ENCODE results near the gene CLEC7A.

The CLEC7A gene

GRCh38 chr12:10167599-10167998 is 37.6 kb upstream of the CLEC7A start:
- Histone ChIP-seq H2AFZ (ENCODE audit: low read depth, low read length) (no peak overlapping the region), H3K4me1 (ENCODE audit: control insufficient read depth, insufficient read depth, low read depth, low read length) (peaks cover 5% of the 10 kb centered on the region), H2BK120ac (ENCODE audit: low read depth, low read length) (no peak overlapping the region), H3K79me1 (replicated peaks; ENCODE audit: low read length, poor library complexity, severe bottlenecking) (no peaks in the 10 kb centered on the region), H3K9ac (ENCODE audit: low read length) (no peak overlapping the region), H3K14ac (ENCODE audit: low read length in 2 of 2) (no peak overlapping the region), H4K91ac (ENCODE audit: low read length) (no peak overlapping the region), H3K18ac (ENCODE audit: low read depth in 1 of 2, low read length in 2 of 2) (no peak overlapping the region), H3K27ac (ENCODE audit: low read length, poor library complexity, severe bottlenecking) (no peak overlapping the region), H3K4me2 (ENCODE audit: low read length, poor library complexity, severe bottlenecking) (no peak overlapping the region), H2BK15ac (ENCODE audit: low read depth, poor library complexity, severe bottlenecking) (no peak overlapping the region), H3K27me3 (ENCODE audit: control insufficient read depth in 1 of 2, insufficient read depth in 1 of 2, low read length in 2 of 2) (no peaks in the 10 kb centered on the region), H3K4ac (ENCODE audit: low read depth in 1 of 2, low read length in 2 of 2) (peak overlapping the region in 1 of 2 experiments; percentile 26), H2BK12ac (ENCODE audit: low read length in 2 of 2) (no peak overlapping the region), H2BK5ac (ENCODE audit: low read depth, low read length, poor library complexity, severe bottlenecking) (no peak overlapping the region), H3K23ac (ENCODE audit: low read length in 2 of 2) (no peak overlapping the region), H3K36me3 (ENCODE audit: control insufficient read depth in 1 of 2, insufficient read depth in 2 of 2, low read depth in 1 of 2, low read length in 2 of 2) (no peaks in the 10 kb centered on the region), H4K8ac (ENCODE audit: low read length) (no peak overlapping the region), H3K4me3 (ENCODE audit: insufficient read depth in 1 of 2, low read depth in 1 of 2, low read length in 2 of 2) (no peak overlapping the region), H2AK5ac (ENCODE audit: low read length, severe bottlenecking) (no peak overlapping the region), H3K9me3 (ENCODE audit: control insufficient read depth, low read length) (no peaks in the 10 kb centered on the region)
- whole genome bisulfite sequencing, result 28% methylated on average over 3 of the region's 5 CpGs
- DNase-seq, result peak; percentile 58

GRCh38 chr12:10165421-10165820 is 35.4 kb upstream of the CLEC7A start:
- Histone ChIP-seq H3K4ac (ENCODE audit: low read depth in 1 of 2, low read length in 2 of 2) (no peak overlapping the region), H3K9me3 (ENCODE audit: control insufficient read depth, low read length) (no peaks in the 10 kb centered on the region), H3K9ac (ENCODE audit: low read length) (no peak overlapping the region), H3K27ac (ENCODE audit: low read length, poor library complexity, severe bottlenecking) (no peak overlapping the region), H3K4me1 (ENCODE audit: control insufficient read depth, insufficient read depth, low read depth, low read length) (peaks cover 3% of the 10 kb centered on the region), H2BK120ac (ENCODE audit: low read depth, low read length) (no peak overlapping the region), H2AFZ (ENCODE audit: low read depth, low read length) (no peak overlapping the region), H2BK12ac (ENCODE audit: low read length in 2 of 2) (no peak overlapping the region), H4K91ac (ENCODE audit: low read length) (no peak overlapping the region), H3K79me1 (replicated peaks; ENCODE audit: low read length, poor library complexity, severe bottlenecking) (no peaks in the 10 kb centered on the region), H3K27me3 (ENCODE audit: control insufficient read depth in 1 of 2, insufficient read depth in 1 of 2, low read length in 2 of 2) (no peaks in the 10 kb centered on the region), H3K14ac (ENCODE audit: low read length in 2 of 2) (no peak overlapping the region), H2AK5ac (ENCODE audit: low read length, severe bottlenecking) (no peak overlapping the region), H3K4me3 (ENCODE audit: insufficient read depth in 1 of 2, low read depth in 1 of 2, low read length in 2 of 2) (no peak overlapping the region), H2BK15ac (ENCODE audit: low read depth, poor library complexity, severe bottlenecking) (no peak overlapping the region), H3K23ac (ENCODE audit: low read length in 2 of 2) (no peak overlapping the region), H3K18ac (ENCODE audit: low read depth in 1 of 2, low read length in 2 of 2) (no peak overlapping the region), H3K36me3 (ENCODE audit: control insufficient read depth in 1 of 2, insufficient read depth in 2 of 2, low read depth in 1 of 2, low read length in 2 of 2) (no peaks in the 10 kb centered on the region), H4K8ac (ENCODE audit: low read length) (no peak overlapping the region), H3K4me2 (ENCODE audit: low read length, poor library complexity, severe bottlenecking) (no peak overlapping the region), H2BK5ac (ENCODE audit: low read depth, low read length, poor library complexity, severe bottlenecking) (no peak overlapping the region)
- no peak for DNase-seq
- WGBS, result no CpG with 5 or more reads among the region's 1 CpG

GRCh38 chr12:10163084-10163483 is 33.1 kb upstream of the CLEC7A start:
- no peak for DNase-seq
- Histone ChIP-seq H2BK5ac (ENCODE audit: low read depth, low read length, poor library complexity, severe bottlenecking) (no peak overlapping the region), H3K27ac (ENCODE audit: low read length, poor library complexity, severe bottlenecking) (no peak overlapping the region), H3K9ac (ENCODE audit: low read length) (no peak overlapping the region), H3K23ac (ENCODE audit: low read length in 2 of 2) (no peak overlapping the region), H3K14ac (ENCODE audit: low read length in 2 of 2) (no peak overlapping the region), H2AK5ac (ENCODE audit: low read length, severe bottlenecking) (no peak overlapping the region), H2BK12ac (ENCODE audit: low read length in 2 of 2) (no peak overlapping the region), H3K4me2 (ENCODE audit: low read length, poor library complexity, severe bottlenecking) (no peak overlapping the region), H2AFZ (ENCODE audit: low read depth, low read length) (no peak overlapping the region), H3K27me3 (ENCODE audit: control insufficient read depth in 1 of 2, insufficient read depth in 1 of 2, low read length in 2 of 2) (peaks cover 0 to 4% of the 10 kb centered on the region in 2 experiments), H3K4me3 (ENCODE audit: insufficient read depth in 1 of 2, low read depth in 1 of 2, low read length in 2 of 2) (no peak overlapping the region), H3K4ac (ENCODE audit: low read depth in 1 of 2, low read length in 2 of 2) (no peak overlapping the region), H3K4me1 (ENCODE audit: control insufficient read depth, insufficient read depth, low read depth, low read length) (no peaks in the 10 kb centered on the region), H3K9me3 (ENCODE audit: control insufficient read depth, low read length) (no peaks in the 10 kb centered on the region), H3K36me3 (ENCODE audit: control insufficient read depth in 1 of 2, insufficient read depth in 2 of 2, low read depth in 1 of 2, low read length in 2 of 2) (no peaks in the 10 kb centered on the region), H3K18ac (ENCODE audit: low read depth in 1 of 2, low read length in 2 of 2) (no peak overlapping the region), H2BK15ac (ENCODE audit: low read depth, poor library complexity, severe bottlenecking) (no peak overlapping the region), H3K79me1 (replicated peaks; ENCODE audit: low read length, poor library complexity, severe bottlenecking) (no peaks in the 10 kb centered on the region), H4K91ac (ENCODE audit: low read length) (no peak overlapping the region), H2BK120ac (ENCODE audit: low read depth, low read length) (no peak overlapping the region), H4K8ac (ENCODE audit: low read length) (no peak overlapping the region)
- 91% methylated on average over 3 of the region's 3 CpGs for WGBS

DNA sequence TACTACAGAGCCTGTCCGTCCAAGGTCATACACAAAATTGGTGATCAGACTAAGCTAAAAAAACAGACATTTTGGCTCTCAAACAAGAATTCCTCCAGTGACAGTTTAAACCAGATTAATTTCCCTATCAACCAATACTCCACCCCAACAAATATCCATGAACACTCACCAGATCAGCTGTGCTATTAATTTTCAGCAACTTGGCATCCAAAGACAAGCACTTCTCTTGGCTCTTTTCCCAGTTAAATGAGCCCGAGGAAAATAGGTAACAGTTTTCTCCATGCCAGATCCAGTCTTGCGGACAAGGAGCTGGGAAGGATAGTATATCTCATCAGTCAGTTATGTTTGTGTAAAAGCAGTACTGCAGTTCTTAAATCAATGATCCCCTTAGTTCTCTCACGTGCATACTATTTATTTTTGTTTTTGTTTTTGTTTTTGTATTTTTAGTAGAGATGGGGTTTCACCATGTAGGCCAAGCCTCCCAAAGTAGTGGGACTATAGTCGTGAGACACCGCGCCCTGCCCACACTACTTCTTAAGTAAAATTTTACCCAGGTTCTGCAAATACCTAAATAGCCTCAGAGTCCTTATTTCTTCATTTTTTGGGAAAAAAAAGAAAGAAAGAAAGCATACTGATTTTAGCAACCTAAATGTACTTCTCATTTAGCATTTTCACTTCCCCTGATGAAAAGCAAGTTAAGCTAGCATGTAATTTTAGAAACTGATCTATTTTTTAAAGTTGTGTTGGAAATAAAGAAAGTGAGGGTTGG is 30.8 kb upstream of the CLEC7A start:
- H2AFZ ChIP-seq (ENCODE audit: low read depth, low read length), result no peak overlapping the region
- no peak overlapping the region for H2AK5ac ChIP-seq (ENCODE audit: low read length, severe bottlenecking)
- H3K27me3 ChIP-seq (ENCODE audit: control insufficient read depth in 1 of 2, insufficient read depth in 1 of 2, low read length in 2 of 2), result peaks cover 0 to 4% of the 10 kb centered on the region in 2 experiments
- H2BK15ac ChIP-seq (ENCODE audit: low read depth, poor library complexity, severe bottlenecking), result no peak overlapping the region
- H3K4me1 ChIP-seq (ENCODE audit: control insufficient read depth, insufficient read depth, low read depth, low read length), result no peaks in the 10 kb centered on the region
- DNase-seq, result no peak
- no peak overlapping the region for H3K4me2 ChIP-seq (ENCODE audit: low read length, poor library complexity, severe bottlenecking)
- H3K79me1 ChIP-seq (replicated peaks; ENCODE audit: low read length, poor library complexity, severe bottlenecking), result no peaks in the 10 kb centered on the region
- no peak overlapping the region for H3K23ac ChIP-seq (ENCODE audit: low read length in 2 of 2)
- no peaks in the 10 kb centered on the region for H3K9me3 ChIP-seq (ENCODE audit: control insufficient read depth, low read length)
- WGBS, result 86% methylated on average over 2 of the region's 7 CpGs
- H2BK12ac ChIP-seq (ENCODE audit: low read length in 2 of 2), result no peak overlapping the region
- no peak overlapping the region for H4K91ac ChIP-seq (ENCODE audit: low read length)
- no peak overlapping the region for H2BK5ac ChIP-seq (ENCODE audit: low read depth, low read length, poor library complexity, severe bottlenecking)
- no peaks in the 10 kb centered on the region for H3K36me3 ChIP-seq (ENCODE audit: control insufficient read depth in 1 of 2, insufficient read depth in 2 of 2, low read depth in 1 of 2, low read length in 2 of 2)
- H3K18ac ChIP-seq (ENCODE audit: low read depth in 1 of 2, low read length in 2 of 2), result no peak overlapping the region
- no peak overlapping the region for H2BK120ac ChIP-seq (ENCODE audit: low read depth, low read length)
- H3K14ac ChIP-seq (ENCODE audit: low read length in 2 of 2), result no peak overlapping the region
- peak overlapping the region in 1 of 2 experiments; percentile 30 for H3K4ac ChIP-seq (ENCODE audit: low read depth in 1 of 2, low read length in 2 of 2)
- no peak overlapping the region for H3K27ac ChIP-seq (ENCODE audit: low read length, poor library complexity, severe bottlenecking)
- H3K4me3 ChIP-seq (ENCODE audit: insufficient read depth in 1 of 2, low read depth in 1 of 2, low read length in 2 of 2), result no peak overlapping the region
- H3K9ac ChIP-seq (ENCODE audit: low read length), result no peak overlapping the region
- no peak overlapping the region for H4K8ac ChIP-seq (ENCODE audit: low read length)
